Esophagus squamous epithelium (tissue), 4 donors: Measurements from ENCODE around the gene CTDNEP1.

Source experiments
- CTCF ChIP-seq, 6 experiments: fragments of 450-650 bp in 4 of 6; fragments of 200-600 bp in 2 of 6; sonication (generic) in 2 of 6; IDR thresholded peaks; one replicate each; pipeline ENCODE4 v1.5.1; 2016 to 2019; ENCODE audit warnings: antibody characterized with exemption in 6 of 6, mild to moderate bottlenecking in 4 of 6, moderate library complexity in 4 of 6
- POLR2A ChIP-seq, 4 donors: fragments of 450-650 bp; IDR thresholded peaks; one replicate each; pipeline ENCODE4 v1.6.1; 2017; ENCODE audit warnings: antibody characterized with exemption in 4 of 4, mild to moderate bottlenecking in 4 of 4, moderate library complexity in 3 of 4

GRCh38 chr17:7290685-7291084 is 39.2 kb upstream of the CTDNEP1 start:
- no peak for TF ChIP-seq POLR2A (IDR thresholded peaks at IDR 0.05)
- TF ChIP-seq CTCF (IDR thresholded peaks at IDR 0.05): no peak
